ENCODE results near the gene PCCA.

Gene PCCA

DNA sequence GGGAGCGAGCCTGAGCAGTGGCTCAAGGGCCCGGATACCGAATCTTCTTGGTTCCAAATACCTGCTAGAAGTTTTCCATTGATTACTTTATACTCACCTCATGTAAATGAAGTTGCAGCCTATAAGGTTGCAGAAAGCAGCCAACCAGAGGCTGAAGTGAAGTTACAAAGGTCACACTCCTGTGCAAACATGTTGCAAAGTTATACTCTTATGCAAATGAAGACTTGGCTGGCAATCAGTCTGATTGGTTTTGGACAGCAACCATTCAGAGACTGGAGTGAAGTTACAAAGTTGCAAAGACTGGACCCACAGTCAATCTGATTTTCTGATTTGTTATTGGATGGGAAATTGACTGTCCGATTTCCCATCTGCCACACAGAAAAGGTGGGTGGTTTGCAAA lies 347.2 kb downstream of the PCCA start:
- FAIRE-seq: no peak

DNA sequence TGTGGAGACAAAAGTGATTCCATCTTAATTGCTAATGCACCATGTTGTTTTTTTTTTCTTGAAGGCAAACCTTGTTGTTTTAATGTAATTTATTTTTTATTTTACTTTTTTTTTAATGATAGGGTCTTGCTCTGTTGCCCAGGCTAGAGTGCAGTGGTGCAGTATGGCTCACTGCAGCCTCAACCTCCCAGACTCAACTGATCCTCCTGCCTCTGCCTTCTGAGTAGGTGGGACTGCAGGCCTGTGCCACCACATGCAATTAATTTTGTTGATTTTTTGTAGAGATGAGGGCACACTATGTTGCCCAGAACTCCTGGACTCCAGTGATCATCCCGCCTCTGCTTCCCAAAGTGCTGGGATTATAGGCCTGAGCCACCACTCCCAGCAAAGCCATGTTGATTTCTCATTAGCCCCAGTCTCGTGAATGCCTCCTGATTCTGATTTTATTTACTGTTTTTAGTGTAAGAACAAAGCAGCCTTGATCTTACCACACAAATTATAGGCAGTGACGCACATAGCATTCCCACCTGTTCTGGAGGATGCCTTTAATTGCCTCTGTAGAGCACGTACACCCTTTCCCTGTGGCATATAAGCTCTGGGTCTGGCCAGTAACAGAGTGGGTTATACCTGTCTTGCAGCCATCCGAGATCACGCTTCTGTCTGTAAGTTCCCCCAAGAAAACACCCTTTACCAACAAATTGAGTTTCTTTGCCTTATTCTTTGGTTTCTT lies 349.3 kb downstream of the PCCA start:
- FAIRE-seq: no peak

DNA sequence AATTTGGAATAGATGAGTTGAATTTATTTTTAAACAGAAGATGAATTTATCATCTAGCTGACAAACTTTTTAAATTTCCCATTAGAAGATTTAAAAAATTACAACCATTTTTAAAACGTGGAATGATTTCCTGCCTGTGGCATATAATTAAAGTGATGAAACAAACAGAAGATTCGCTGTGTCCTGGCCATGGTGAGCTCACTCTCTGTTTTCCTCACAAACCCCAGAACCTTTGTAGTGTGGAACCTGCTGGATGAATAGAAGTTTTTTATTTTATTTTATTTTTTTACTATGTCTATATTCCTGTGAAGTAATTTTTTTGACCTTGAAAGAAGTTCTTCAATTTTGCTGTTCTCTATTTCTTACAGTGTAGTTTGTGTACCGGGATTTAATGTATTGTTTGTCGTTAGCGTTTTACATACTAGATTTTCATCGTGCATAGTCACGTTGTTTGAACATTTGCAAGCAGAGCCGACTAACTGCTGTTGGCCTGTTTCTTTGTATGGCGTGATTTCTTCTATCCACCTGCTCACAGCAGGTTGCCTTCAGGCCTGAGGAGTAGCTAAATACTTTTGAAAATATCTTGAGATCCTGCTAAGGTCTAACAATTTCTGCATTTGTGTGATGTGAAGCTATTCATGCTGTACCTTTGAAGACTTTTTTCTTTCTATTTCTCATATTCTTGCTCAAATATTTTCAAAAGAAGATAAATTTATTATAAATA lies 350.5 kb downstream of the PCCA start:
- FAIRE-seq: no peak

DNA sequence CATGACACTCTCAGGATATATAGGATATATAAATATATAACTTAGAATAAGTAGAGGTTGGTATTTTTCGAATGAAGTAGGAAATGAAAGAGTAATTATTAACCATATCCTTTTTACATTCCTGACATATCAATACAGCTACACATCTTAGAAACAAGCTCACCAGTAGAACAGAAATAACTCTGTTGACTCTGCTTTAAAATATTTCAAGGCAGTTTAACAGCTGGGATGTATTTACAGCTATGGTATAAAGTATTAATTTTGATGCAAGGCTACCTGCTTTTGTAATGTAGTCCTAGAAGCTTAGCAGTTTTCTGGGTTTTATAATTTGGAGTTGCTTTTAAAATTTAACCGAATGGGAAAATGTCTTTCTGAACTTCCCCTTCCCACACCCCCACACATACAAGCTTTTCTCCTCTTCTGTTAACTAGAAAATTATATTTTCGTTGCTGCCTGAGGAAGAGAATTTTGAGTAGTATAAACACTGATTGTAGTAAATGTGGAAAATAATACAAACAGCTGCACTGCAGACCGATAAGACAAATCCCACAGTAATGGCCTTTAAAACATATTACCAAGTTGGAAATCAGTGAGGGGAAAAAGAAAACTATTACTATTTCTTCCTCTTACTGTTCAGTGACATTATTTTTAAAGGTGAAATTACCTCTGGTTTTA lies 352.0 kb downstream of the PCCA start:
- peak; percentile 23 for FAIRE-seq

DNA sequence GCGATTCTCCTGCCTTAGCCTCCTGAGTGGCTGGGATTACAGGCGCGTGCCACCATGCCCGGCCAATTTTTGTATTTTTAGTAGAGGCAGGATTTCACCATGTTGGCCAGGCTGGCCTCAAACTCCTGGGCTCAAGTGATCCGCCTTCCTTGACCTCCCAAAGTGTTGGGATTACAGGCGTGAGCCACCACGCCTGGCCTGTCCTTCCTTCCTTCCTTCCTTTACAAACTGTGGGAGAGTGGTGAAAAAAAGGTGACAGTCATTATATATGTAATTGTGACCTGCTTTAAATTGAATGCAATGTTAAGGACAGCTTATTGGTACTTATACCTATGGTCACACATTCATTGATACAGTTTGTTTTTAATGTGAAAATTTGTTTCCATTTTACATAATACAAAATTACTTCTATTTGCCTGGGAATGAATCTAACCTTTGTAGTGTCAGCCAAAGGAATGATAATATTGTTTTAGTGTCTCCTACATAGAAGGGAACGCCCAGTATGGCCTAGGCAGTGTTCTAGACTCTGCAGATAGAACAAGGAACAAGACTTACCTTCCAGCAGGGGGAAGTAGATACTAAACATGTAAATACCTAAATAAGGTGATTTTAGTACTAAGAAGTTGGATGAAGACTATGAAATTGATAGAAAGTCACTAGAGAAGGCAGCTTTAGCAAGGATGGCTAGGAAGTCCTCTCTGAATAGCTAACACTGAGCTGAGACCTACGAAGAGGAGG lies 353.4 kb downstream of the PCCA start:
- no peak for FAIRE-seq

DNA sequence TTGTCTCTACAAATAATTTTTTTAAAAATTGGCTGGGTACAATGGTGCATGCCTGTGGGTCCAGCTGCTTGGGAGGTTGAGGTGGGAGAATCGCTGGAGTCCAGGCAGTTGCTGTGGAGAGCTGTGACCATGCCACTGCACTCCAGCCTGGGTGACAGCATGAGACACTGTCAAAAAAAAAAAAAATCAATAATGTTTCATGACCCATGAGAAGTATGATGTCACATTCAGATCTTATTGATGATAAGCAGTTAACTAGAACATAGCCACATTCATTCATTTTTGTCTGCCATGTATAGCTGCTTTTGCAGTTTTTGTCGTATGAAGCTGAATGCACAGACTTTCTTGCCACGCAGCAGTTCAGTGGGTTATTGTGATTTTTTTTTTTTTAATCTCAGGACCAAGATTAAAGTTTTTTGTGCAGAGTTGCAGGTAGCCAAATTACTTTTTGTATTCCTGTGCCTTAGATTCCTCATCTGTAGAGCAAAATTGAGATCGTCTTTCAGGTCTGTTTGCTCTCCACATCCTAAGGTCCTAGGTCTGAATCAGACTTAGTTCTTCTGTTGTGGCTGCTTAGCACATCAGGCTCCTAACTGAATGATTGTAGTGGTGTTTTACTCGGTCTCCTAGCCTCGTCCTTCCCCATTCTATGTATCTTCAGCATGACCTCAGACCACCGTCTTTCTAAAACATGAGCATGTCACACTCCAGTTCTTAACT lies 354.5 kb downstream of the PCCA start:
- FAIRE-seq: no peak

DNA sequence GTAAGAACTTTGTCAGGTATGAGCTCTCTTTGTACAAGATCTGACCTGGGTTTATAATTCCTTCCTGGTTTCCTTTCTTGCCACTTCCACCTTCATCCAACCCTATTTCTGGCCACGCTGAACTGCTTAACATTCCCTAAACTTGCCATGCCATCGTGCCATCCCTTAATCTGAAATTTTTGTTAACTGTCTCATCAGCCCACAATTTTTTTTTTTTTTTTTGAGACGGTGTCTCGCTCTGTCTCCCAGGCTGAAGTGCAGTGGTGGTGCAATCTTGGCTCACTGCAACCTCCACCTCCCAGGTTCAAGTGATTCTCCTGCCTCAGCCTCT lies 355.1 kb downstream of the PCCA start:
- FAIRE-seq: no peak

DNA sequence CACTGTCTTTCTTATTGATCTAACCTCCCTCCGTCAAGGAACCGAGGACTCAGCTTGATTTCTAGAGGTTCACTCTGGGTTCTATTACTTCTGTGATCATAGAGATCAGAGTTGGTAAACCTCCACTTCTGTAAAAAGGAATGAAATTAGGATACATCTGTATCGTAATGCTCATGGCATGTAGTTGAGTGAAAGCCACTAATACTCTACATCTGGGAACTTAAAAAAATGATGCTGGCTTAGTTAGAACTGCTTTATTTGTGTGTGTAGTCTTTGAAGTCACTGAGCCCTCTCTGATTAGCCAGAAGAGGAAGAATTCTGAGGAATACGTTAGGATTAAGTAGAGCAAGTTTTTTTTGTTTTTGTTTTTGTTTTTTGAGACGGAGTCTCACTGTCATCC lies 358.9 kb downstream of the PCCA start:
- FAIRE-seq: no peak

DNA sequence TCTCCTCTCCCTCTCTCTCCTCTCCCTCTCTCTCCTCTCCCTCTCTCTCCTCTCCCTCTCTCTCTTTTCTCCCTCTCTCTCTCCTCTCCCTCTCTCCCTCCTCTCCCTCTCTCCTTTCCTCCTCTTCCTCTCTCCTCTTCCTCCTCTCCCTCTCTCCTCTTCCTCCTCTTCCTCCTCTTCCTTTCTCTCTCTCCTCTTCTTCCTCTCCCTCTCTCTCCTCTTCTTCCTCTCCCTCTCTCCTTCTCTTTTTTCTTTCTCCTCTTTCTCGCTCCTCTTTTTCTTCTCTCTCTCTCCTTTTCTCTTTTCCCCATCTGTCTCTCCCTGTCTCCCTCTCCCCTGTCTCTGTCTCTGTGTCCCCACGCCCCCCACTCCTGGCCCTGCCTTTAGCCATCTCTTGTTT lies 363.0 kb downstream of the PCCA start:
- no peak for FAIRE-seq

DNA sequence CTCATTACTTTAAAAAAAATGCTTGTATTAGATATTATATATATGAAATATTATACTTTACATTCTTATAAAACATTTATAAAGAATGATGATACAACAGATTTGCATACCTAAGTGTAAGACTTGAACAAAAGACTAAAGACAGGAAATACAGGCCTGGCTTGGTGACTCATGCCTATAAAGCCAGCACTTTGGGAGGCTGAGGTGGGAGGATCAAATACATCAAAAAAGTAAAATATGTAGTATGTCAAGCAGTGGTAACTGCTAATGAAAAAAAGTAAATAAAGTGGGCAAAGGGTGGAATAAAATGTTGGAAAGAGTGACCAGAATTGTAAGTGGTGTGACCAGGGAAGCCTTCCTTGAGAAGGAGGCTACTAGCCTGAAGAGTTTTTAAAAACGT lies 366.0 kb downstream of the PCCA start:
- no peak for FAIRE-seq

DNA sequence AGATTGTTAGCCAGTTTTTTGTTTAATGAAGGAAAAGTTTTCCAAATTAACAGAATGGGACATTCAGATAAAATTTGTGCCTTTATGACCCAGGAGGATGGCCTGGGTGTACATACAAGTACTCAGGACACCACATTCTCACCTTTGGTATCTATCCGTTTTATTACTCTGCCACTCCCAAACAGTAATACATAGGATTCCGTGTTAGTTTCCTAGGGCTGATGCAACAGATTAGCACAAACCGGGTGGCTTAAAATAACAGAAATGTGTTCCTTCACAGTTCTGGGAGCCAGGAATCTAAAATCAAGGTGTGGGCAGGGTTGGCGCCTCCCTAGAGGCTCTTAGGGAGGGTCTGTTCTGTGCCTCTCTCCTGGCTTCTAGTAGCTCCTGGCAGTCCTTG lies 369.8 kb downstream of the PCCA start:
- FAIRE-seq: no peak

DNA sequence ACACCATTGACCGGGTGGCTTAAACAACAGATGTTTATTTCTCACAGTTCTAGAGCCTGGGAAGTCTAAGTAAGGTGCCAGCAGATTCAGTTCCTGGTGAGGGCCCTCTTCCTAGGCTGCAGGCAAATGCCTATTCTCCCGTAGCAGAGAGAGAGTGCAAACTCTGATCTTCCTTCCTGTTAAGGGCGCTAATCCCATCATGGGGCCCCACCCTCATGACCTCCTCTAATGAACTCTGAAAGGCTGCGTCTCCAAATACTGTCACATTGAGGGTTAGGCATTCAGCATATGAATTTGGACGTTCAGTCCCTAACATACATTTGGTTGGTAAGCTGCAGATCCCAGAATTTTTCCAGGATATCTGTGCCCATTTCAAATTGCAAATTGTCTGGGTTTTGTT lies 370.9 kb downstream of the PCCA start:
- no peak for FAIRE-seq

DNA sequence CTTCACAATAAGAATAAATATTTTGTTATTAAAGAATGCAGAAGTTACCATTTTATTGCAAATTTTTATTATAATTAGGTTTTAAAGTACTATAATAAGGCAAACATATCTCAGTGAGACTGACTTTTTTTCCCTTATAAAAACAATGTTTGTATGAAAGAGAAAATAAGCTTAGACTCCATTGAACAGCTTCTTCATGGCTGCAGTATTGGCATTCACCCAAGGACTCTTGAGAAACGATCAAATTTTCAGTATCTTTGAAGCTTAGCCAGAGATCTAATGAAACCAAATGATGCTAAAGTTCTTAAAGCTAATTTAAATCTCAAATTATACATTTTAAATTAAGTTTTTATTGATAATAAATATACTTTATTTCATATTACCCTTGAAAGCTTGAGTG lies 371.4 kb downstream of the PCCA start:
- FAIRE-seq: no peak

DNA sequence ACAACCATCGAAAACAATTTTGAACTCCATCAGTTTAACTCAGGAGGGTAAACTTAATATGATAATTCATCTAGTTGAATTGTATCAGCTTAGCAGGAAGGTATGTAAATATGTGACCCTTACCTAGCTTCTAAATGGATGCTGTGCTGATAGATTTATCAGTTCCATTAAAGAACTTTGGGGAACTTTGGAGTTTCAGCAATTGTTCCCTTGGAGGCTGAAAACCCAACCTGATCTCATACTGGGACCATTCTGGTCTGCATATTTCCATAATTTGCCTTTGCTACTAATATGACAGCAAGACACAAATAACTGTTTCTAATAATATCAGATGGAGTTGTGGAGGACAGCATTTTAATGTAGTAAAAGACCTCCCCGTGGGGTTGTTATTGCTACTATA lies 371.9 kb downstream of the PCCA start:
- FAIRE-seq: no peak

DNA sequence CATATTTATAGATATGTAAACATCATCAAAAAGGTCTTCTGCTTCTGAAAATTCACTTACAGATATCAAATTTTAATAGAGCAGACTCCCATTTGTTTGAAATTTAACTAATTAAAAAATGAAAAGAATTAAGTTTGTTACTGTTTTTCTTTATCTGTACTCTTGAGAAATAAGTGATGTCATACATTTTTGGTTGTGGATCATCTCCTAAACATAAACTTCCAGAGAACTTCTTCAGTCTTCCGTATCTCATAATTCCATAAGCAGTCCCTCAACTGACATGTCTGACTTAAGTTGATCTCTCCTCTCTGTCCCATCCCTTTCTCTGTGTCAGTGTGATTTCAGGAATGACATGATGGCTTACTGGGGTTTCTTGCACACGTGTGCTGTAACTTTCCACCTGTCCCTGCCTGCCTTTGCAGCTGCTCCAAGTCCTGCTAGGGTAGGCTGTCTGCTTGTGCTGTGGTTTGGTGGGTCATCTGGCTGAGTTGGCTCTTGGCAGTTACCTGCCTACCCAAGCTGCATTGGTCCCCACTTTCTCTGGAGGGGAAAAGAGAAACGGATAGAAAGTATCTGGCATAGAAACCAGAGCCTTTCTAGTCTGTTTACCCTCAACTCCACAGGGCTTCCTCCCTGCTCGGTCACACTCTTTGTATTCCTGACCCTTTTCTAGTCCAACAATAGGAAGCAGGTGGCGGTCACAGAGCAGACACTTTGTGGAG lies 372.6 kb downstream of the PCCA start:
- no peak for FAIRE-seq

DNA sequence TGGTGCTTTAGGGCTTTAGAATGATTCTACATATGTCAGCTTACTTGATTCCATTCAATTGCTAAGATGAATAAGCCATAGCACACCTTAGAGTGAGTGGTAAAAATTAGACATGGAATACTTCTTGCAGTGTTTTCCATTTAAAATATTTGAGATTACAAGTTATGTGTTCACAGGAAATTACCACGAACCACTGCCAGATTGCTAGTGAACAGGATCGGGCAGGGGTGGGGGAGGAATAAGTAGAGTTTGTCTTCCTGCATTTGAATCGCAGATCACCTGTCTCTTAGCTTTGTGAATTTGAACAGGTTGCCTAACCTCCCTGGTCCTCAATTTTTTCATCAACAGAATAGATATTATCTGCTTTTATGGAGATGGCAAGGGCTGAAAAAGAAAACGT lies 375.1 kb downstream of the PCCA start:
- no peak for FAIRE-seq

DNA sequence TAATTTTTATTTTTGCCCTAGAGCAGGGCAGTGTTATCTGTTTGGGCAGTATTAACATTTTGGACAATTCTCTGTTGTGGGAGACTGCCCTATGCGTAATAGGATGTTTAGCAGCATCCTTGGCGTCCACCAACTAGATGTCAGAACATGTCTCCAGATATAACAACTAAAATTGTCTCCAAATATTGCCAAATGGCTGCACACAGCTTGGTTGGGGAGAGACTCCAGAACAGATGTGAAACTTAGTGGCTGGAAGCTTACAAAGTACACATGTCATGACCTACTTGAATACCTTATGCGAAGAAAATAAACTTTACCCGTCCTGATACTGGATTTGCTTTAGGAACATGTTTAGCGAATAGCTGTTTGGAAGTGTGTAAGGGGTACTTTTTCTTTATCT lies 376.7 kb downstream of the PCCA start:
- no peak for FAIRE-seq

DNA sequence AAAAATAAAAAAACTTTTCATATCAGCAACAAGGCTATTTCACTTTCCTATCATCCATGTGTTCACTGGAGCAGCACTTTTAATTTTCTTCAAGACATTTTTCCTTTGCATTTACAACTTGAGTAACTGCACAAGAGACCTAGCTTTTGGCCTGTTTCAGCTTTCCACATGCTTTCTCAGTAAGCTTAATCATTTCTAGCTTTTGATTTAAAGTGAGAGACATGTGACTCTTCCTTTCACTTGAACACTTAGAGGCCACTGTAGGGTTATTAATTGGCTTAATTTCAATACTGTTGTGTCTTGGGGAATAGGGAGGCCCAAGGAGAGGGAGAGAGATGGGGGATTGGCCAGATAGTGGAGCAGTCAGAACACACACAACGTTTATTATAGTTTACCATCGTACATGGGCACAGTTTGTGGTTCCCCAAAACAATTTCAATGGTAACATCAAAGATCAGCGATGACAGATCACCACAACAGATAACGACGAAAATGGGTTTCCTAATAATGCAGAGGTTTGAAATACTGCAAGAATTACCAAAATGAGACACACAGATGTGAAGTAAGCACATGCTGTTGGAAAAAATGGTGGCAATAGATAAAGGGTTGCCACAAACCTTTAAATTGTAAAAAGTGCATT lies 382.1 kb downstream of the PCCA start:
- no peak for FAIRE-seq

DNA sequence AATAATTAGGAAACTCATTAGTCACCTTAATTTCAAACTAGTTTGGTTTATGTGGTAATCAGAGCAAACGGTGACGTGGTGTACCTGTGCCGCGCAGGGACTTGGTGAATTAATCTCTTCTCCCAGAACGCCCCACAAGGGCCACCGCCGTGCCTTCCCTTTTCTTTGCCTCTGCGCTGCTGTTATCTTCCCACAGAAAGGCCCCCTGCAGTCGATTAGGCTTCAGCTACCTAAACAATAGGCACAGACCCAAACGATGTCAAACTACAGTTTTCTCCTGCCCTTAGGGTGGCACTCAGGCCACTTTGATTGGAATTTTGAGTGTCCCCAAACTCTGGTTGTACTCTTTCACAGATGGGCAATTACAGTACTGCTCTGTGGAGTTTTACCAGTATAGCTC lies 384.2 kb downstream of the PCCA start:
- no peak for FAIRE-seq

DNA sequence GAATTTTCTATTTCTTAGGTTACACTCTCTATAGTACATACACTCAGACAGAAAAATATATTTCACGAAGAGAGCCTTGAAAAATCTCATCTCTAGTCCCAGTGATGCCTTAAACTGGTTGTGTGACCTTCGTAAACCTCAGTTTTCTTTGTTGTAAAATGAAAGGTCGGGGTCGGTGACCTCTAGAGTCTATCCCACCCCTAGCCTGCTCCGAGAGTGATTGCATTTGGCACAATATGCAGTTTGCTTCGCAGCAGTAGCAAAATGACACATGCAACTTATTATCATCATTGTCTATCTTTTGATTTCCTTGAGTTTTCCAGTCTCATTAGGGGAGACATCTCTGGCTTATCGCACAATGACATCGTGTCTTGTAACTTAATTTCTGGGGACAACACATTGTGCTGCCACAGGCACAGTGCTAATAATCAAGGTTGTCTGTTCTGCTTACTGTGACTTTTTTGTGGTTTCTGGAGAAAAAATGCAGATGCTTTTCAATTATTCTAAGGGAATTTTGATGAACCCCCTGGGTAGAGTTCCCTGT lies 384.7 kb downstream of the PCCA start:
- FAIRE-seq: no peak

DNA sequence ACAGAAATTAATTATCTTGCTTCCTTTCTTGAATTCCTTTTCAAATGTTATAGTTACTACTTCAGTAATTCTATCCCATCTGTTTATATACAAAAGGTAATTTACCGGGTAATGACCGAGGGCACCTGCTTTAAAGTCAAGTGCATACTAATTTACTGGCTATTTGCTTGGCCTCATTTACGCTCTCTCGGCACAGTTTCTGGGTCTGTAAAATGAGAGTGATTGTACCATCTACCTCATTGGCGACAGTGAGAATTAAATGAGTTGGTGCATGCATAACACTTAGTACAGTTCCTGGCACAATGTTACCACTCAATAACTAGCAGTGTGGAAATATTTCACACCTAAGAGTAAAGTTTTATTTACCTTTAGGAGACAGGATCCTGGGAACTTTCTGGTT lies 388.1 kb downstream of the PCCA start:
- no peak for FAIRE-seq
